Nephron (organoid): ENCODE measurements around the gene ZNF367.
A peak's percentile ranks its signal among the peaks of the same experiment; 100 is the strongest.

Source experiments
- H3K27ac Mint-ChIP-seq, 3 experiments: 2 replicates each; pipeline ENCODE4 v1.8.0; 2020; ENCODE audit warnings: mixed read lengths in 3 of 3, mild to moderate bottlenecking in 2 of 3, moderate library complexity in 1 of 3
- H3K27me3 Mint-ChIP-seq: 2 replicates; pipeline ENCODE4 v1.8.0; 2021; ENCODE audit warnings: low read depth, mild to moderate bottlenecking, moderate library complexity, mixed read lengths
- H3K36me3 Mint-ChIP-seq: 2 replicates; pipeline ENCODE4 v1.8.0; 2020; ENCODE audit warnings: low read depth, mixed read lengths
- H3K4me1 Mint-ChIP-seq: 2 replicates; pipeline ENCODE4 v1.8.0; 2020; ENCODE audit warnings: mixed read lengths
- H3K4me3 Mint-ChIP-seq, 3 experiments: 2 replicates each; pipeline ENCODE4 v1.8.0; 2020; ENCODE audit warnings: mild to moderate bottlenecking in 3 of 3, mixed read lengths in 3 of 3, moderate library complexity in 2 of 3
- H3K9me3 Mint-ChIP-seq: 2 replicates; pipeline ENCODE4 v1.8.0; 2020; ENCODE audit warnings: mixed read lengths
- CTCF ChIP-seq, 3 experiments: fragments of 200-600 bp; sonication (generic); IDR thresholded peaks; one replicate each; pipeline ENCODE4 v1.5.0; 2021; ENCODE audit warnings: antibody characterized with exemption in 3 of 3; ENCODE audit not compliant: unreplicated experiment in 3 of 3

ZNF367 gene

GRCh38 chr9:96420468-96421219, 2.5 kb upstream of the ZNF367 start:
- H3K4me3 Mint-ChIP-seq: peak overlapping the region; percentile 87 to 90 (median 87)
- H3K9me3 Mint-ChIP-seq: no peaks in the 10 kb centered on the region

GRCh38 chr9:96419691-96419969, 1.5 kb upstream of the ZNF367 start:
- no peaks in the 10 kb centered on the region for H3K27me3 Mint-ChIP-seq
- no peaks in the 10 kb centered on the region for H3K9me3 Mint-ChIP-seq
- peaks cover 28% of the 10 kb centered on the region for H3K4me1 Mint-ChIP-seq
- peak overlapping the region; percentile 84 to 95 (median 93) for H3K27ac Mint-ChIP-seq
- H3K4me3 Mint-ChIP-seq: peak overlapping the region; percentile 87 to 90 (median 87)
- no peak for TF ChIP-seq CTCF (IDR thresholded peaks at IDR 0.05; ENCODE audit: unreplicated experiment in 3 of 3)
- no peaks in the 10 kb centered on the region for H3K36me3 Mint-ChIP-seq

More at GRCh38 chr9:96420468-96421219, 2.5 kb upstream of the ZNF367 start:
- no peaks in the 10 kb centered on the region for H3K36me3 Mint-ChIP-seq
- peak overlapping the region; percentile 84 to 95 (median 93) for H3K27ac Mint-ChIP-seq
- TF ChIP-seq CTCF (IDR thresholded peaks at IDR 0.05; ENCODE audit: unreplicated experiment in 3 of 3): no peak
- no peaks in the 10 kb centered on the region for H3K27me3 Mint-ChIP-seq
- H3K4me1 Mint-ChIP-seq: peaks cover 28% of the 10 kb centered on the region

DNA sequence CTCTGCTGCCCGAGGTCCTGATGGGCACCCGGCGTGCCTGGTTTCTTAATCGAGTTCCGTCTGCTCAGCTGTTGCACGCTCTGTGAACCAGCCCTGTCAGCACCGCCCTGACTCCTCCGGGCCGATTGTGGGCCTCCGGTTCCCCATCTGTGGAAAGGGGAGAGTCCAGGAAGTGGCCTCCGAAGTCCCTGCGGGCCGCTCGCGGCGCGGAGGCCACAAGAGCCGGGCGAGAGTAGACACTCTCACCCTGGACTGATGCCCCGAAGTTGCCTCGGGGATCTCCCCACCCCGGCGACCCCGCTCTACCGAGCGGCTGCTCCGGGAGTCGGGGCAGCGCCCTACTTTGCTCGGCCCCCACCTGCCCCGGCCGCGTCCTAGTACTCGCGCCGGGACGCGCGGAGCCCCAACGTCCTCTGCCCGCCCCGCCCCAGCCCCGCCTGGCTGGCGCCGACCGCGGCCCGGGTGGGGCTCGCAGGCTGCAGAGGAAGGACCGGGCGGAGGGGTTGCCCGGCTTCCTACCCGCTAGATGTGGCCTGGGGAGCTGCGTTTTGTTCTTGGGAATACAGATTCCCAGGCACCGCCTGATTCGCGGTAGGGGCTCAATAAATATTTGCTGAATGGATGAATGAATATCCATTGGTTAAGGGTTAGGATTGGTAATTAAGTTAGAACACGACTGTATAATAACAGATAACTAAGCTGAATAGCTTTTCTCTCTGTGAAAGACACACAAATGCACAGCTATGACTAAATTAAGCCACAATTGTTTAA, 935 bp upstream of the ZNF367 start:
- Mint-ChIP-seq H3K4me1 (peaks cover 28% of the 10 kb centered on the region), H3K27ac (peak overlapping the region; percentile 84 to 95 (median 93)), H3K36me3 (no peaks in the 10 kb centered on the region), H3K27me3 (no peaks in the 10 kb centered on the region), H3K9me3 (no peaks in the 10 kb centered on the region), H3K4me3 (peak overlapping the region; percentile 89 to 92 (median 90))
- TF ChIP-seq CTCF (IDR thresholded peaks at IDR 0.05; ENCODE audit: unreplicated experiment in 3 of 3): no peak

- Mint-ChIP-seq H3K27me3 (no peaks in the 10 kb centered on the region), H3K9me3 (no peaks in the 10 kb centered on the region), H3K4me1 (peaks cover 37% of the 10 kb centered on the region), H3K36me3 (no peaks in the 10 kb centered on the region), H3K27ac (peak overlapping the region in 1 of 3 experiments; percentile 42), H3K4me3 (peak overlapping the region; percentile 86 to 90 (median 88))
- no peak for TF ChIP-seq CTCF (IDR thresholded peaks at IDR 0.05; ENCODE audit: unreplicated experiment in 3 of 3)
Observed at GRCh38 chr9:96417661-96418082, 498 bp downstream of the ZNF367 start.

- Mint-ChIP-seq H3K9me3 (no peaks in the 10 kb centered on the region), H3K36me3 (no peaks in the 10 kb centered on the region), H3K4me1 (peaks cover 37% of the 10 kb centered on the region), H3K27ac (peak overlapping the region; percentile 59 to 92 (median 88)), H3K4me3 (peak overlapping the region; percentile 90 to 94 (median 92)), H3K27me3 (no peaks in the 10 kb centered on the region)
- peak; percentile 12 to 19 (median 12) for TF ChIP-seq CTCF (IDR thresholded peaks at IDR 0.05; ENCODE audit: unreplicated experiment in 3 of 3)
Observed at GRCh38 chr9:96417051-96417586, 1.1 kb downstream of the ZNF367 start.
